SK-MEL-5 (cell line): Measurements from ENCODE around the gene CYB561. TPM values are rescaled to one million over a fixed set of nuclear protein-coding genes. Genes with fewer than 3 reads are reported as not detected.
A peak's percentile ranks its signal among the peaks of the same experiment; 100 is the strongest.

Source experiments
- DNase-seq: peaks from one replicate; pipeline ENCODE4 v3.0.0-alpha.2; 2016; ENCODE audit warnings: low read depth, low spot score
- in situ Hi-C: cut with HindIII; loops from 2 replicates; pipeline ENCODE4 v1.10.0; 2016; ENCODE audit warnings: low sequenced_read_pairs, high pct_unique_total_duplicates, low pct_unique_long_range_greater_than_20kb
- polyA plus RNA-seq, 2 experiments: library from polyadenylated mRNA; depleted of rRNA; stranded (reverse); fragments of >200 nt; gene quantifications; 2 replicates each; pipeline ENCODE4 v1.2.3, GENCODE V29; 2015
- total RNA-seq: library from RNA; depleted of rRNA; stranded (reverse); fragments of >200 nt; shearing (Covaris generic); gene quantifications from 2 replicates; pipeline ENCODE4 v1.2.3, GENCODE V29; 2014; rRNA removed

Gene CYB561, protein sequence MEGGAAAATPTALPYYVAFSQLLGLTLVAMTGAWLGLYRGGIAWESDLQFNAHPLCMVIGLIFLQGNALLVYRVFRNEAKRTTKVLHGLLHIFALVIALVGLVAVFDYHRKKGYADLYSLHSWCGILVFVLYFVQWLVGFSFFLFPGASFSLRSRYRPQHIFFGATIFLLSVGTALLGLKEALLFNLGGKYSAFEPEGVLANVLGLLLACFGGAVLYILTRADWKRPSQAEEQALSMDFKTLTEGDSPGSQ
- 0.61 and 0.67 TPM in 2 replicates for total RNA-seq
- polyA plus RNA-seq (2015; cell fraction: cytosol; rRNA removed), result 2.6 and 4.1 TPM in 2 replicates
- polyA plus RNA-seq (2015; cell fraction: nucleus; rRNA removed), result 2.8 and 12.3 TPM in 2 replicates

DNA sequence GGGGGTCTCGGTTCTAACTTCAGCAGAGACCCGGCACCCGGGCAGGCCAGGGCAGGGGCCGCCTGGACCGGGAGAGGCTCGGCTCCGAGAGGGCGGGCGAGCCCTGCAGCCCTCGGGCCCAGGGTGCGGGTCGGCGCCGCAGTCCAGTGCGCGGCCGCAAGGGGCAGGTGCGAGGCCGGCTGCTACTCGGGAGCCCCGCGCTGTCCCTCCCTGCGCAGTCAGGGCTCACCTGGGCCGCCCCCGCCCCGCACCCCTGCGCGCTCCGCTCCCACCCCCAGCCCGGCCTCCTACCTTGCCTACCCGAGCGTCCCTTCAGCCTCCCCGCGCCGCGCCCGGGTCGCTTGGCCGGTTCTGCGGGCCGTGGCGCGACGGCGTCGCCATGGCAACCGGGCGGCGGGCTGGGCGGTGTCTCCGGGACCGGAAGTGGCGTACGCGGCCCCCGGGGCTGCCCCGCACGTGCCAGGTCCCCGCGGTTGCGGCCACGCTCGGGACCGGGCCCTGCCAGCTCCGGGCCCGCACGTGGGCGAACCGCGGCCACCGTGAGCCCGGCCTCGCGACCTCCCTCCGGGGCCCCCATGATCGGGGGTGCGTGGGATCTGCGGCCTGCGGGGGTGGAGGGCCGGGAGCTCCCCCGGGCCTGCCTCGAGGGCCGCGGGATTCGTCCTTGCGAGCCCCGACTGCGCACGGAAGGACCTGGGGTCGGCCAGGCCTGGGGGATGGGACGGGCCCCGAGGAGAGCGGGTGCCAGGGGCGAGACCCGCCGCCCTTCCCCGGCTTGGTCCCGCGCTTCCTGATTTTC is at the start of gene CYB561:
TSS of gene CYB561 (minus strand) at position 353 of the 799 bp plus-strand sequence. CDS start 8,759 bp downstream, outside the sequence.
- in situ Hi-C loops, result no loop called here
- peak; percentile 37 for DNase-seq

DNA sequence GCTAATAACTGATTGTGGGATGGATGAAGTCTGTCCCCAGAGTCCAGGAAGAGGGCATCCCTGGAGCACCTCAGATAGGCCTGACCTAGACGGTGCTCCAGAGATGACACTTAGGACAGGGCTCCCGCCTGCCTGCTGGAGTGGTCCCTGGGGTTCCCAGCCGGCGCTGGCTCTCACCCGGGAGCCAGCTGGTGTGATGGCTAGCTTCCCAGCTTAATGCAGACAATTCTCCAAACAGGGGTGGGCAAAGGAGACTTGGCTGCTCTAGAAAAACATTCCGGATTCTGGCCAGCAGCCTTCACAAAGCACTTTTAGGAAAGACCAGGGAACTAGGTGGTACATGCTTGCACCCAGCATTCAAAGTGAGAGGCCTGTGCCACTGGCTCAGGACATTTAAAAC is 49.4 kb upstream of the CYB561 start:
- no peak for DNase-seq
- in situ Hi-C loops, result no loop called here

DNA sequence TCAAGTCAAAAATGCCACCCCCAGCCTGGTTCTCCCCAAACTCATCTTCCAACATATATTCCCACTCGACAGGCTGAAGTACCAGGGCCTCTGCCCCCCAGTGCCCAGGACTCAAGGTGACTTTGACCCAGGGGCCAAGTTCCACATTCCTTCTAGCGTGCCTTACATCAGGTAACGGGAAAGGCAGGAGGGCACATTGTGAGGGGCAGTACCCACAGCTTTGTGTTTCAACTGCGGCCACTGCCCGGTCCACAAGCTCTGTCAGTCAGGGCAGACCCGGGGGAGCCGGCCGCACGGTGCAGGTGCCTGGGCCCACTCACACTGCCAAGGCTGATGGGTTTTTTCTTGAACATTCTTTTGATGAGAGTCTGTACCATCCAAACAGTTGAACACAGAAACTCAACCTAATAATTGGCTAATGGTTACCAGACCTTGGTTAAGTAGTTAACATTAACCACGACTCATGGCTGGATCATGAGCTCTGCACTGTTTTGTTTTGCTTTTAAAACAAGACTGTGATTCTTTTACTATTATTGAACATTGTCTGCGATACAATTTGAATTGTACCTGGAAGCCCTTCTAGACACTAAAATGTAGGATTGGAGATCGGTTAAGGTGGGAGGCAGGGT is 48.3 kb upstream of the CYB561 start:
- DNase-seq, result no peak
- in situ Hi-C loops, result no loop called here

DNA sequence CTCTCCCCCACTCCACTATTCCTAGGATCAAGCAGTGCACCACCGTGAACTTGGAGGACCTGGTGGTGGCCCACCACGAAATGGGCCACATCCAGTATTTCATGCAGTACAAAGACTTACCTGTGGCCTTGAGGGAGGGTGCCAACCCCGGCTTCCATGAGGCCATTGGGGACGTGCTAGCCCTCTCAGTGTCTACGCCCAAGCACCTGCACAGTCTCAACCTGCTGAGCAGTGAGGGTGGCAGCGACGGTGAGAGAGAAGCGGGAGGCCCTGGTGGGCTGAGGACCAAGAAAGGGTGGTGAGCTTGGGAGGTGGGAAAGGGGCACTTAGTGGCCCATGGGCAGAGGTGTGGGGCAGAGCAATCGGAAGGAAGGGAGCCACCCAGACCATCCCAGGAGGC is 47.3 kb upstream of the CYB561 start:
- no peak for DNase-seq
- in situ Hi-C loops, result no loop called here

DNA sequence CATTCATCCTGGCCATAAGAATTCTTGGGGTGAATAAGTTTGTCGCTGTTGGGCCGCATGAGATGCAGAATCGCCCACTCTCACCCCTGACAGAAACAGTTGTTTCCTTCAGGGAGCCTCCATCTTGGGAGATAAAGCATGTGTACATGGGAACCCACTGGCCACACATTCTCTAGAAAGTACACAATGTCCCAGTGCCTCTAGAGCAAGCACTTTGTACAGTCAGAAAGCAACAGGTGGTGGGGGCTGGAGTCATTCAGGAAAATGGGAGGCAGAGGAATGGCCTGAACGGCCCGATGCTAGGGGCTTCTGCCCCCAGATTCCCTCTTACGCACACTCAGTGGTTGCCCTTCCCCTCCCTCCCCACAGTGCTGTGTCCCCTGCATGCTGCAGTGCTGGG is 46.8 kb upstream of the CYB561 start:
- in situ Hi-C loops, result no loop called here
- no peak for DNase-seq

DNA sequence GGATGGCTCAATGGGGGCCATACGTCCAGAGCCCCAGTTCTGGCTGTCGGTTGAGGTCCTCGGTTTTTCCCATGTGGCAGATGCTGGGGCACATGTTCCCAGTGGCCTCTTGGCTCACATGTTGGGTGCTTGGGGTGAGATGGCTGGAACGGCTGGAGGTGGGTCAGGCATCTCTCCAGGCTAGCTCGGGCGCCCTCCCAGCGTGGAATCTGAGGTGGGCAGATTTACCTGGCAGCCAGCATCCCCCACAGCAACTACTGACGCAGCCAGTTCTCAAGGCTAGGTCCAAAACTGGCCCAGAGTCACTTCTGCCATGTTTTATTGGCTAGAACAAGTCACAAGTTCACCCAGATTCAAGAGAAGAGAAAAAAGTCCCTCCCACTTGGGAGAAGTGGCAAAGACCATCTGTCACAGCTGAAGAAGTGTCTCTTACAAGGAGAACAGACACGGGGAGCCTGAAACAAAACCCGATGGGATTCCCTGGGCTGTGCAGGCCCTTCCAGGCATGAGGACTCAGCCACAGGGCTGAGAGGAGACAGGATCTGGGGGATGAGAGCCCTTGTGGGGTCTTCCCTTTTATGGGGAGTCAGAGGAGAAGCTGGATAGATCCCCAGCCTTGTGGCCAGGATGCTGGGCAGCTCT is 46.0 kb upstream of the CYB561 start:
- in situ Hi-C loops, result no loop called here
- DNase-seq, result peak; percentile 9

DNA sequence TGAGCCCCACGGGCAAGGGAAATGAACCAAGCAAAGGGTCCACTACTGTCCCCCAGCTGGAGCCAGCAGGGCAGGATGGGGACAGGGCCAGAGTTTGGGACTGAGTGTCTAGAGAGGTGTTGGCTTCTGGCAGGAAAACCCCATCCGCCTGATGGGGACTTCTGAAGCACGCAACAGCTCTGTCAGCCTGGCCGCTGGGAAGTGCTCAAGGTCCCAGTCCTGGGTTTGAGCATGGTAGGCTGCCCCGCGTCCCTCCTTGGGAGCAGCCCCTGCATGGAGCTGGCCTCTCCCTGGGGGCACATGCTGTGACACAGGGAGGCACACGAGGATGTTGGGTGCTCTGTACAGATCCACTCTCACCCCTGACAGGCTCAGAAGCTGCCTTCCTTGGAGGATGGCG is 45.3 kb upstream of the CYB561 start:
- no peak for DNase-seq
- in situ Hi-C loops, result no loop called here

DNA sequence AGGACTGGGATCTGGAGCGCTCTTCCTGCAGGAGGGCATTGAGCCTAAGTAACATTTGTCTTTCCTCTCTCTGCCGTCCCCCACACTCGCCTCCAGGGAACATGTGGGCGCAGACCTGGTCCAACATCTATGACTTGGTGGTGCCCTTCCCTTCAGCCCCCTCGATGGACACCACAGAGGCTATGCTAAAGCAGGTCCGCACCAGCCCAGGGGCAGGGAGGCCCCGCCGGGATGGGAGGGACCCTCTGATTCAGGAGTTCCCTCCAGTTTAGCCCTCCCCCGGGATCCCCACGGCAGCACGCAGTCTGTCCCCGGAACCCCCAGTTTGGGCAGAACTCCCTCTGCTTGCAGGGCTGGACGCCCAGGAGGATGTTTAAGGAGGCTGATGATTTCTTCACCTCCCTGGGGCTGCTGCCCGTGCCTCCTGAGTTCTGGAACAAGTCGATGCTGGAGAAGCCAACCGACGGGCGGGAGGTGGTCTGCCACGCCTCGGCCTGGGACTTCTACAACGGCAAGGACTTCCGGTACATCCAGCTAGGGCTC is 44.8 kb upstream of the CYB561 start:
- no peak for DNase-seq
- in situ Hi-C loops, result no loop called here

DNA sequence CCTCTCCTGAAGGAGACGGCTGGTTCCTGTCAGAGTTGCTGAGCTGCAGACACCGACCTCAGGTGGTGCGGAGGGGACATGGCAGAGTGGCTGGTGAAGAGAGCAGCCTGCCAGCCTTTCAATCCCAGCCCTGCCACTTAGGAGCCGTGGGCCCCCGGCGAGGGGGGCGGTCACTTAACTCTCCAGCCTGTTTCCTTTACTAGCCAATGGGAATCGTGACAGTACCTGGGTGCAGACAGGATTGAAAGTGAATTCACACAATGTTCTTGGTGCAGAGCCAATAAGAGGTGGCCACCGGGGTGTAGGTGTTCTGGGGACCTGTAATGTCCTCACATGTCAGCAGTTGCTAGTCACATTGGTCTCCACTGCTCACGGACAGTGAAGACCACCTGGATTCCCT is 44.2 kb upstream of the CYB561 start:
- in situ Hi-C loops, result no loop called here
- DNase-seq, result no peak

DNA sequence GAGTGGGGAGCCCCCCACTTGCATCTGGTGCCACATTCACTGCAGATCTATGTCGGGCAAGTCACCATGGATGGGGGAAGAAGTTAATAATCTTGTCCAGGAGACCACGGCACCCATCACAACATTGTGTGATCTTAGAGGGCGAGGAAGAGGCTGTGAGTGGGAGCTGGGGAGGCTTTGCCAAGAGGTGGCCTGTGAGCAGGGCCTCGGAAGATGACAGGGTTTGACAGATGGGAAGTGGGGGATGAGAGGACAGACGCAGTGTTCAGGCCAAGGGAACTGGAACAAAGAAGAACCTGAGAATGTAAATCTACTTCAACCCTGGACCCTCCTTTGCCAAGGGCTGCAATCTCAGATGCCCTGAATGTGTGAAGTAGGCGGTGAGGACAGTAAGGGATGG is 43.2 kb upstream of the CYB561 start:
- in situ Hi-C loops, result no loop called here
- DNase-seq, result no peak

DNA sequence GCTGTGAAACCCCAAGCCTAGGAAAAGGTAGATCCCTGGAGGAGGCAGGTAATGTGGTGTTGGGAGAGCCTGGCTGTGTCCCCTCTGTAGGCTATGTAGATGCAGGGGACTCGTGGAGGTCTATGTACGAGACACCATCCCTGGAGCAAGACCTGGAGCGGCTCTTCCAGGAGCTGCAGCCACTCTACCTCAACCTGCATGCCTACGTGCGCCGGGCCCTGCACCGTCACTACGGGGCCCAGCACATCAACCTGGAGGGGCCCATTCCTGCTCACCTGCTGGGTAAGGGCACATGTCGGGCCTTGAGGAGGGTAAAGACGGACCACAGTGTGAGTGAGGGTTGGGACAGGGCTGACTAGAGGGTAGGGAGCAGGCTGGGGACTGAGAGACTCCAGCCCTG is 42.7 kb upstream of the CYB561 start:
- DNase-seq, result no peak
- in situ Hi-C loops, result no loop called here

DNA sequence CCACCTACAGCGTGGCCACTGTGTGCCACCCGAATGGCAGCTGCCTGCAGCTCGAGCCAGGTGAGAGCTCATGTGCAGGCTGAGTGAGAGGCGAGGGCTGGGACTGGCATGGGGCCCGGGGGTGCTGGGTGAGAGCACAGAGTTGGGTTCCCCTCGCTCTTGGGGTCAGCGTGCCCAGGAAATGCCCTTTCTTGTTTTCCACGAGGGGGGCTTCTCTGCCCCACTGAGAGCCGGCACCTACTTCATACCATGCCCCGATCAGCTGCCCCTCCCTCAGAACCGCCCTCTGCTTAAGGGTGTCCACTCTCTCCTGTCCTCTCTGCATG is 40.9 kb upstream of the CYB561 start:
- in situ Hi-C loops, result no loop called here

DNA sequence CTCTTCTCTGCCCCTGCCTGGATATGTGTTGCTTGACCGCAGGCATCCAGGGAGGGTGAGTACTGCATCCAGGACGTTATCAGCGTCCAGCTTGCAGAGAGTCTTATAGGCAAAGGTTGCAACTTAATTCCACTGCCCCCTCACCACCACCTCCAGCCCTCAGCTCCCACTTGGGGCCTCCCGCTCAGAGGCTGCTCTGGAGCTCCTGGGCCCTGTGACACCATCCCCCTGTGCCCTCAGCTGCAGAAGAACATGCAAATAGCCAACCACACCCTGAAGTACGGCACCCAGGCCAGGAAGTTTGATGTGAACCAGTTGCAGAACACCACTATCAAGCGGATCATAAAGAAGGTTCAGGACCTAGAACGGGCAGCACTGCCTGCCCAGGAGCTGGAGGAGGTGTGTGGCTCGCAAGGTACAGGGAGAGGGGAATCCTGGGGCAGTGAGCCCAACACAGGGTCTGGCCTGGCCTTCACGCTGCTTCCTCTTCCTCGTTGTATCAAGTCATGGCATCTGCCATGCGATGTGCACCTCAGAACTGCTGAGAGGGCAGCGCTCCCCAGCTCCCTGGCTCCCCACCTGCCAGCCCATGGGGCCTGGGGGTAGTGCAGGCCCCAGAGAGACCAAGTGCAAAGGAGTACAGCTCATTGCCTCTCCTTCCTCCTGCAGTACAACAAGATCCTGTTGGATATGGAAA is 40.4 kb upstream of the CYB561 start:
- no peak for DNase-seq
- in situ Hi-C loops, result no loop called here

More for the DNA sequence above, 40.9 kb upstream of the CYB561 start:
- no peak for DNase-seq

DNA sequence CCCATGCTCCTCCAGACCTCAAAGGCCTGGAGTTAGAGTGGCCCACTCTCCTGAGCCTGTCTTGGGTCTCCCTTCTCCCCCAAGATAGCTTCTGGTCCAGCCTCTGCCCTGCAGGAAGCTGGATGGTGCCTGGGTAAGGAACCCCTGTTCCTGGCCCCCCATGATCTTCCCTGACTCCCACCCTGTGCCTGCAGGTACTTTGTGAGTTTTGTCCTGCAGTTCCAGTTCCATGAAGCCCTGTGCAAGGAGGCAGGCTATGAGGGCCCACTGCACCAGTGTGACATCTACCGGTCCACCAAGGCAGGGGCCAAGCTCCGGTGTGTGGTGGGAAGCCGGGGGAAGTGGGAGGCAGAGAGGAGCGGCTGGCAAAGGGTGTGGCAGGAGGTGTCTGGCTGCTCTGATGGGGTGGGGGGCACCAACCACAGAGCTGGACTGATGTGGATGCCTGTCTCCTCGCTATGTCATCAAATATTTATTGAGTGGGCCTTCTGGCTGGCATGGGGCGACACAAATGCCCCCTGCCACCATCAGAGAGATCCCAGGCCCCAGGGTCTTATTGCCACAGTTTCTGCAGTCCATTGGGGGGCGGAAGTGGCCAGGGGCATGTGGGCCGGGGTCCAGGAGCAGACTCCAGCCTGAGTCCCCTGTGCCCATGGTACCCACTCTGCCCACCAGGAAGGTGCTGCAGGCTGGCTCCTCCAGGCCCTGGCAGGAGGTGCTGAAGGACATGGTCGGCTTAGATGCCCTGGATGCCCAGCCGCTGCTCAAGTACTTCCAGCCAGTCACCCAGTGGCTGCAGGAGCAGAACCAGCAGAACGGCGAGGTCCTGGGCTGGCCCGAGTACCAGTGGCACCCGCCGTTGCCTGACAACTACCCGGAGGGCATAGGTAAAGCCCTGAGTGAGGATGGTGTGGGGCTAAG is 37.8 kb upstream of the CYB561 start:
- DNase-seq, result no peak
- in situ Hi-C loops, result no loop called here

DNA sequence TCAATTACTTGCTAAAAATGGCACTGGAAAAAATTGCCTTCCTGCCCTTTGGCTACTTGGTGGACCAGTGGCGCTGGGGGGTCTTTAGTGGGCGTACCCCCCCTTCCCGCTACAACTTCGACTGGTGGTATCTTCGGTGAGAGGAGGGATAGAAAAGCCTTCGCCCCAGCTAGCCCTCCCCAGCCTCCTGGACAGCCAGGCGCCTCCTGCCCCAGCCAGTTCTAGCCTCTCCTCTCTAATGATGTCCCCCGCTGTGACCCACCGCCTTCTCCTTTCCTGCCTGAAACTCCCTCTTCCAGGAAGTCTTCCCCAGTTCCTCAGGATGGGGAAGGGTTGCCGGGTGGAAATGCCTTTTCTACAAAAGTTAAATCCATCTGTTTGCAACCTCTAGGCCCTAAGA is 36.9 kb upstream of the CYB561 start:
- in situ Hi-C loops, result no loop called here
- DNase-seq, result no peak

DNA sequence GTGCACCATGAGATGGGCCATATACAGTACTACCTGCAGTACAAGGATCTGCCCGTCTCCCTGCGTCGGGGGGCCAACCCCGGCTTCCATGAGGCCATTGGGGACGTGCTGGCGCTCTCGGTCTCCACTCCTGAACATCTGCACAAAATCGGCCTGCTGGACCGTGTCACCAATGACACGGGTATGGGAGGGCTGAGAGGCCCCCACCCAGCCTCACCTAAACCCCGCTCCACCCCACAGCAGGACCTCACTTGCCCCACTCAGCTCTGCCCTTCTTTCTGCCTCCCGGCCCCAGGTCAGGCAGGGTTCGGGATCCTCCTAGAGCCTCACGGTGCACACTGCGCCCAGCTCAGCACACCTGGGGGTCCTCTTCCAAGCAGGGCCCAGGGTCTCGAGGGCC is 36.4 kb upstream of the CYB561 start:
- DNase-seq, result no peak
- in situ Hi-C loops, result no loop called here

DNA sequence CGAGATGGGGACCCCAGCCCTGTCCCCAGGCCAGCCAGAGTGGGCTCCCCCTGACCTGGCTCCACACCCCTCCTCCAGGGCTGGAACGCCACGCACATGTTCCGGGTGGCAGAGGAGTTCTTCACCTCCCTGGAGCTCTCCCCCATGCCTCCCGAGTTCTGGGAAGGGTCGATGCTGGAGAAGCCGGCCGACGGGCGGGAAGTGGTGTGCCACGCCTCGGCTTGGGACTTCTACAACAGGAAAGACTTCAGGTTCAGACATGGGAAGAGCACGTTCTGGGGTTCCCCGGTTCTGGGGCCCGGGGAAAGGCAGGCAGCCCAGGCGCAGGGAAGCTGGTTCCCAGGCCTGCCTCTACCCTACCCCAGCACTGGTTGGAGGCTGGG is 35.4 kb upstream of the CYB561 start:
- in situ Hi-C loops, result no loop called here

More for the DNA sequence above, 35.4 kb upstream of the CYB561 start:
- DNase-seq, result no peak
